ENCODE measurements around the gene COBL.

Gene COBL

GRCh38 chr7:51250512-51250911 lies 66.1 kb downstream of the COBL start:
- no peak for DNase-seq (ENCODE audit: low read depth)

DNA sequence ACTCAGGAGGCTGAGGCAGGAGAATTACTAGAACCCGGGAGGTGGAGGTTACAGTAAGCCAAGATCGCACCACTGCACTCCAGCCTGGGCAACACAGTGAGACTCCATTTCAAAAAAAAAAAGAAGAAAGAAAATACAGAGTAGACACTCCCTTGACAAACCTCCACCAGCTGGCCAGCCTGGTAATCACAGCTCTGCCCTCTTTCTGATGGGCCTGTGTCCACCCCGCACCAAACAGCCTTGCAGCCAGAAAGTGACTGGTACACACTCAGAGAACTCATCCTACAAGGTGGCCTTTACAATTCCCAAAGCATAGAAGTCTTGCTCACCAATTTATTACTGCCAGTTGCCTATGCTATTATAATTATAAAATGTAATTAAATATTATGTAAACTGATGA lies 66.6 kb downstream of the COBL start:
- DNase-seq (ENCODE audit: low read depth), result no peak

GRCh38 chr7:51249187-51249945 lies 67.2 kb downstream of the COBL start:
- DNase-seq (ENCODE audit: low read depth), result no peak

- DNase-seq (ENCODE audit: low read depth), result no peak
Measured at GRCh38 chr7:51246258-51247245, 70.1 kb downstream of the COBL start.

DNA sequence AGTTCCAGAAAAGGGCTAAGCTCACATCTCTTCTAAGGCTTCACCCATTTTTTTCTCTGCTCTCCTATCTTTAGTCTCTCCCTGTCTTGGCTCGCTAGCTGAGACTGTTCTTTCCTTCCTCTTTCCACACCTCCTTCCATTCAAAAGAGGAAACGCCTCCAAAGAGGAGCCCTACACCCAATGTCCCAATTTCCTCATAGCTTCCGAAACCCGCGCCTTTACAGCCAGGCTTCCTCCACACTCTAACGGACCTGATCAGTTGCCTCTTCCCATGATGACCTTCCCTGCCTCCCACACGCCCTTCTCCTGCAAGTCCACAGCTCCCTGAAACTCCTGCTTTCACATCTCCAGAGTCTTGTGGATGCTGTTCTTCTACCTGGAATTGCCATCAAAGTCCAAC lies 71.7 kb downstream of the COBL start:
- DNase-seq (ENCODE audit: low read depth), result no peak

DNA sequence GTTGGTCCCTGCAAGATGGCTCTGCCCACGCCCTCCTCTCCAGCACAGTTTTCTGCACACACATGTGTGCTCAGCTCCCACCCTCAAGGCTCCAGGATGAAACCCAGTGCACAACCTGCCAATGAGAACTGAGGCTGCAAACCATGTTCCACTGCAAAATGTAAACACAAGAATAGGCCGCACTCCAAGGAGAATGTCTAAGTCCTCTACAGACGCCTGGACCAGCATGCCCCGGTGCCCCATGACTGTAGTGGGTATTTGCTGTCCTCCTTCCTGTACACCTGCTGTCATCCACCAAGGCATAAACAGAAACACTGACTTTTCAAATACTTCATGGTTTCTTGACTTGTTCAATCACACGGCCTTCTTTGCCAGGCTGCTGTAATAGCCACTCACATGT lies 72.6 kb downstream of the COBL start:
- no peak for DNase-seq (ENCODE audit: low read depth)

GRCh38 chr7:51243631-51244030 lies 73.0 kb downstream of the COBL start:
- no peak for DNase-seq (ENCODE audit: low read depth)

- DNase-seq (ENCODE audit: low read depth), result no peak
Measured at GRCh38 chr7:51242881-51243518, 73.6 kb downstream of the COBL start.

GRCh38 chr7:51242007-51242691 lies 74.5 kb downstream of the COBL start:
- DNase-seq (ENCODE audit: low read depth), result no peak

DNA sequence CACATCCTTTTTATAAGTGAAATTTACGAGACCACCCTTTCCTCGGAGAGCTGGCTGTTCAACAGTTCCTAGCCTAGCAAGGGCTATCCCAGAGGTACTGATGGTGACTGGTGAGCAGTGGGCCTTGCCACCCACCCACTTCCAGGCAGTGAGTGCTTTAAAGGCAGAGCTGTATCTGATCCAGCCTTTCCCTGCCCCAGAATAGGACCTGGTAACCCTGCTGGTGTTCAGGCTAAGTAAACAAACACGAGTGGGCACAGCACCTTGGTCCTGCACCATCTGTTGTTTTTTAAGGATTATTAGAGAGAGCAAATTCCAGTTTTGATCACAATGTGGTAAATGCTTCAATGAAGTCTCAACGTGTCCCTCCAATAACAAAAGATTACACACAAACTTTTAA lies 75.7 kb downstream of the COBL start:
- no peak for DNase-seq (ENCODE audit: low read depth)

DNA sequence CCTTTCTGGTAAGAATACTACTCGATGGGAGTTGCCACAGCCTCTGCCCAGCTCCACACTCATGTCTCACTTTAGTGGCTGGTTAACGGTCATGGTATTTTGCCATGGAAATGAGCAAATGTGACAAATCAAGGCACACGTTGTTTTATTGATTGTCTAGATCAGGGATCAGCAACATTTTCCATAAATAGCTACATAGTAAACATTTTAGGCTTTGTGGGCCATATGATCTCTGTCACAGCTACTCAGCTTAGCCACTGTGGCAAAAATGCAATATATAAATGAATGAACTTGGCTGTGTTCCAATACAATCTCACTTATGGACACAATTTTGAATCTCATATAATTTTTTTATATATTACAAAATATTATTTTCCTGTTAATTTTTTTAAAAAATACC lies 76.9 kb downstream of the COBL start:
- DNase-seq (ENCODE audit: low read depth), result no peak

DNA sequence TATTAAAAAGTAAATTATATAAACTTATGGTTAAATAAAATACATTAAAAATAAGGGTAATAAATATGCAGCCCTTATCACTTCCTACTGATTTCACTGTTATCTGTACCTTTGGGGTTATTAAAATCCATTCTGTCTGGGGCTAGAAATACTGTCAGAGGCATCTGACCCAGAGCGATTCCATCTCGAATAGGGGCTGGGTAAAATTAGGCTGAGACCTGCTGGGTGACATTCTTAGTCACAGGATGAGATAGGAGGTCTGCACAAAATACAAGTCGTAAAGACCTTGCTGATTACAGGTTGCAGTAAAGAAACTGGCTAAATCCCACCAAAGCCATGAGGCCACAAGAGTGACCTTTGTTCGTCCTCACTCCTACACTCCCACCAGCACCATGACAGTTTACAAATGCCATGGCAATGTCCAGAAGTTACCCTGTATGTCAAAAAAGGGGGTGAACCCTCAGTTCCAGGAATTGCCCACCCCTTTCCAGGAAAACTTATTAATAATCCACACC lies 77.6 kb downstream of the COBL start:
- no peak for DNase-seq (ENCODE audit: low read depth)

GRCh38 chr7:51237446-51238133 lies 79.0 kb downstream of the COBL start:
- DNase-seq (ENCODE audit: low read depth), result no peak

- no peak for DNase-seq (ENCODE audit: low read depth)
Measured at GRCh38 chr7:51236470-51237132, 80.0 kb downstream of the COBL start.

DNA sequence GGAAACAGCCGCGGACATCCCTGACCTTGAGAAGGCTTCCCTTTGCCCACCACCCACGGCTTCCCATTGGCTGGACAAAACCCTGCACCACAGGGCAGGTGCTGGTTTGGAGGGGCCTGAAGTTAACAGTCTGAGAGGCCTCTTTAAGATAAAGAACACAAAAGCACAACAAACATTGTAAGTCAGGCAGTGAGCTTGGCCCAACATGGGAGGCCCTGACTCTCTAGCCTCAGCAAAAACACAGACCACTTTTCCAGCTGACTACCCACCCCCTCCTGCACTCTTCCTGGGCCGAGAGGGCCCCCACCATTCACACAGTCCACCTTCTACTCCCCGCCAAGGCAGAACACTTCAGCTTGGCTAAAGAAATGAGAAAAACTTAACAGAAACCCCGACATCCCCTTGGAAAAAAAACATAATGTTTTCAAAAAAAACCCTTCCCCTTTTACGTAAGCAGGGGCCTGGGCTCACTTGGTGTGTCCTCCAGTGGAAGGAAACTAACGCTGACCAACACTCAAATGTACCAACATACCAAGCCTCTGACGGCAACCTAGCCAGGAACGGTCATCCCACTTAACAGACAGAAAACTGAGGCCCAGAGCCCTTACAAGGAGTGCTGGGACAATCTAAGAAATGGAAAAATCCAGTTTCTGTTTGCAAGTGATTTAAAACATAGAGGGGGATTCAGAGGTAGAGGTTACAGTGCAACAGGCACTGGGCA lies 80.9 kb downstream of the COBL start:
- no peak for DNase-seq (ENCODE audit: low read depth)

DNA sequence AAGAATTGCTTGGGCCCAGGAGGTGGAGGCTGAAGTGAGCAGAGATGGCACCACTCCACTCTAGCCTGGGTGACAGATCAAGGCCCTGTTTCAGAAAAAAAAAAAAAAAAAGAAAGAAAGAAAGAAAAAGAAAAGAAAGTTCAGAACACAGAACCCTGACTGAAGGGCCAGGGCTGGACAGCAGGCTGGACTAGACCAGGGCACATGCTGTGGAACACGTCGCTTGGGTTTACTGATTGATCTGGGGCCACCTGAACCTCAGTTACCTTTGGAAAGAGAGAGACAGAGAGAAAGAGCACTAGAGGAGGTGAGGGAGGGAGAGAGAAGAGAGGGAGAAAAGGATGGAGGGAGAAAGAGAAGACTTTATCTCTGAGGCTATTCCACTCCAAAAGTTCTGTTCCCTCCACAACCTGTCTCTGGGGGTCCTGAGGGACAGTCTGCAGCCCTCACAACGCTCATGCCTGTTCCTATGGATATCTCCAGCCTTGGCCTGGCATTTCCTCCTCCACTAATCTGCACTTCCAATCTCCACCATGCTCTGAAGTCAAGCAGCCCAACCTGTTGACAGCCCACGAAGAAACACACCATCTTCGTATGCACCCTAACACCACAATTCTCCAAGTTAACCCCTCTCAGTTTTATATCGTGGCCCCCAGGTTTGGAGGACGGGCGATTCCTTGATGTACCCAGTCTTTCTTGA lies 81.8 kb downstream of the COBL start:
- no peak for DNase-seq (ENCODE audit: low read depth)

- no peak for DNase-seq (ENCODE audit: low read depth)
Measured at GRCh38 chr7:51234139-51234538, 82.5 kb downstream of the COBL start.

DNA sequence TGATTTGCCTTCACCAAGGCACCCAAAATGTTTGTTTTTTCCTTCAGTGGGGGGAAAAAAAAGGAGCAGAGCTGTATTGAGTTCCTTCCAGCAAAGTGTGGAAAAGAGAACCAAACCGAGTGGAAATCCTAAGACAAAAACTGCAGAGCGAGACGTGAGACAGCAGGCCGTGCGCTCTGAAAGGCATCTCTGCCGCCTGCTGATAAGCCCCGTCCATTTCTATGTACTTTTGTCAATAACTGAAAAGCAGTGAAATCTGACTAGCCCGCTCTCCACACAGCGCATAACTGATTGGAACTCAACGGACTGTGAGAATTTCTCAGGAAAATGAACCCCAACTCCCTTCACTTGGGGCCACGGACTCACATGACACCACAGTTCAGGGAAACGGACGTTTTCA lies 83.2 kb downstream of the COBL start:
- DNase-seq (ENCODE audit: low read depth), result no peak

DNA sequence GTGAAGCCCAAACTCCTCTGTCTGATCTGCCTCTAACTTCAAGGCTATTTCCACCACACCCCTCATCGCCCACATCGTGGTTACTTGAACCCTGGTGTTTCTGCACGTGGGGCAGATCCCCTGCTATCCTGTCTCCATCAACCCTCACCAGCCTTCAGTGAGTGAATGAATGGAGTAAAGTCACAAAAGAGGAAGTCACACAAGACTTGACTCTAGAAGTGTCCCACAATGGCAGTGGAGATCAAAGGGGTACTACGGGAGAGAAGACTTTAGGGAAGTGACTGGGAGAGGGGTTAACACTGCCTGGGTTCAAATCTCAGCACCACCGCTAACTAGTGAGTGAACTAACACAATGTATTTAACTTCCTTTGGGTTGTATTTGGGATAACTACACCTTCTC lies 85.9 kb downstream of the COBL start:
- no peak for DNase-seq (ENCODE audit: low read depth)

GRCh38 chr7:51230324-51230625 lies 86.3 kb downstream of the COBL start:
- DNase-seq (ENCODE audit: low read depth), result no peak

All from amniotic epithelial cell (primary cell).